AG04450 (cell line): Measurements from ENCODE around the gene TSPAN19. TPM values are rescaled to one million over a fixed set of nuclear protein-coding genes. Genes with fewer than 3 reads are reported as not detected.

ENCODE experiments used
- CTCF ChIA-PET: fragments of 300-600, 350-600 bp; formaldehyde crosslinking; extraction: SDS; loops from one replicate; lab custom pipeline; 2022; ENCODE audit warnings: antibody characterized with exemption, inconsistent platforms; lab: Charles Lee
- POLR2A ChIA-PET: fragments of 350-600 bp; formaldehyde crosslinking; extraction: SDS; loops from one replicate; lab custom pipeline; 2021; ENCODE audit warnings: antibody characterized with exemption, inconsistent platforms; lab: Yijun Ruan, JAX
- DNase-seq: peaks from one replicate; pipeline ENCODE4 v3.0.0-alpha.2; 2011; ENCODE audit warnings: low read depth, low spot score
- H3K27ac ChIP-seq: one replicate; pipeline ENCODE4 v1.5.1; 2012; ENCODE audit warnings: low read depth, low read length, control low read depth
- H3K27me3 ChIP-seq: one replicate; pipeline ENCODE4 v1.6.0; 2012; ENCODE audit warnings: low read length; ENCODE audit not compliant: control insufficient read depth, insufficient read depth
- H3K4me3 ChIP-seq: 2 replicates; pipeline ENCODE4 v1.5.1; 2011; ENCODE audit warnings: mild to moderate bottlenecking, low read depth, low read length, control low read depth
- H3K9me3 ChIP-seq: 2 replicates; pipeline ENCODE4 v1.5.1; 2012; ENCODE audit warnings: low read length; ENCODE audit not compliant: control insufficient read depth, insufficient read depth
- polyA plus RNA-seq: library from polyadenylated mRNA; depleted of rRNA; stranded (reverse); fragments of >200 nt; gene quantifications from 2 replicates; pipeline ENCODE4 v1.2.3, GENCODE V29; 2011
- TF ChIP-seq, protein P1 (sequence below): IDR thresholded peaks from 2 replicates; pipeline ENCODE4 v1.5.1; 2011; ENCODE audit warnings: low read depth, low read length, control low read depth, inconsistent platforms

Gene TSPAN19
- polyA plus RNA-seq, 1 experiment, result not detected

DNA sequence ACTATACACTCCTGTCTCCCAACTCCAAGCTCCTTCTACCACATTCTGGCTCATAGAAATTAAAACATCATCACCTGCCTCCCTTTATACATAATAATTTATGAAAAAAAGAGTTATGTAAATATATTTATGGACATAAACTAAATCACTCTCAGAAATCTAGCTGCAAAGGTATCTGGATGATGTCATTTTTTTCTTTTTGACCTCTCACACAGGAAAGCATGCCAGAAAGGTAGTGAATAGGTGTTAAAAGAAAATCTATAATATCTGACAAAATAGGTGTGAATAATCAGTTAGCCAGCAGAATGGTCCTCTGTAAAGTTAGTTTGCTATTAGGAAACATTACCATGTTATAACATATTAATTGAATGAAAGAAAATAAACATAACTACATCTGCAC lies 7.8 kb upstream of the TSPAN19 start:
- Histone ChIP-seq H3K27ac (no peak overlapping the region), H3K9me3 (no peaks in the 10 kb centered on the region), H3K27me3 (no peaks in the 10 kb centered on the region), H3K4me3 (no peak overlapping the region)
- ChIA-PET CTCF (interaction anchor here (1.8 to 1.9 kb wide), 2 partner anchors 13 kb away, joined by 5 to 8 read pairs; no protein-coding TSS in a partner anchor), POLR2A (no interaction called here)
- no peak for DNase-seq
- TF ChIP-seq, protein P1, sequence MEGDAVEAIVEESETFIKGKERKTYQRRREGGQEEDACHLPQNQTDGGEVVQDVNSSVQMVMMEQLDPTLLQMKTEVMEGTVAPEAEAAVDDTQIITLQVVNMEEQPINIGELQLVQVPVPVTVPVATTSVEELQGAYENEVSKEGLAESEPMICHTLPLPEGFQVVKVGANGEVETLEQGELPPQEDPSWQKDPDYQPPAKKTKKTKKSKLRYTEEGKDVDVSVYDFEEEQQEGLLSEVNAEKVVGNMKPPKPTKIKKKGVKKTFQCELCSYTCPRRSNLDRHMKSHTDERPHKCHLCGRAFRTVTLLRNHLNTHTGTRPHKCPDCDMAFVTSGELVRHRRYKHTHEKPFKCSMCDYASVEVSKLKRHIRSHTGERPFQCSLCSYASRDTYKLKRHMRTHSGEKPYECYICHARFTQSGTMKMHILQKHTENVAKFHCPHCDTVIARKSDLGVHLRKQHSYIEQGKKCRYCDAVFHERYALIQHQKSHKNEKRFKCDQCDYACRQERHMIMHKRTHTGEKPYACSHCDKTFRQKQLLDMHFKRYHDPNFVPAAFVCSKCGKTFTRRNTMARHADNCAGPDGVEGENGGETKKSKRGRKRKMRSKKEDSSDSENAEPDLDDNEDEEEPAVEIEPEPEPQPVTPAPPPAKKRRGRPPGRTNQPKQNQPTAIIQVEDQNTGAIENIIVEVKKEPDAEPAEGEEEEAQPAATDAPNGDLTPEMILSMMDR, result no peak

- Histone ChIP-seq H3K27ac (no peak overlapping the region), H3K9me3 (no peaks in the 10 kb centered on the region), H3K4me3 (no peak overlapping the region), H3K27me3 (no peaks in the 10 kb centered on the region)
- DNase-seq, result no peak
- TF ChIP-seq, protein P1, result no peak
- POLR2A ChIA-PET, result no interaction called here
- CTCF ChIA-PET, result interaction anchor here (1.8 to 3.1 kb wide), 2 partner anchors 16 to 166 kb away, joined by 5 to 10 read pairs; no protein-coding TSS in a partner anchor
These were observed 5.3 kb upstream of the TSPAN19 start for GRCh38 chr12:85041395-85041794.

DNA sequence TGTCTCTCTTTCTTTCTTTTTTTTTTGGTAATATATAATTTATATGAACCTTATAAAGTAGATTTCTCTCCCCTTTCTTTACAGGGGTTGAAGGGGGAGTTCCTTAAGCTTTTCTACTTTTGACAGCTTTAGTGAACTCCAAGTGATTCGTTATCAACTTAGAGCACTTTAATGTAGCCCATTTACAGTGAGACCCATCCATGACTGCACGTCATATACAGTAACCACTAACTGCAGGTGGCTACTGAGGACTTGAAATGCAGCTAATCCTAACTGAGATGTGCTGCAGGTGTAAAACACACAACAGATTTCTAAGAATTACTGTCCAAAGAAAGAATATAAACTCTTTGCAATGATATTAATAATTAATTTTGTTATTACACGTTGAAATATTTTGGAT lies 656 bp upstream of the TSPAN19 start:
- Histone ChIP-seq H3K27me3 (no peaks in the 10 kb centered on the region), H3K9me3 (no peaks in the 10 kb centered on the region), H3K27ac (no peak overlapping the region), H3K4me3 (peak overlapping the region; percentile 71)
- DNase-seq, result no peak
- TF ChIP-seq, protein P1, result no peak
- ChIA-PET CTCF (interaction anchor here (1.5 to 13.6 kb wide), 3 partner anchors 21 to 161 kb away, joined by 3 to 497 read pairs (median 7); no protein-coding TSS in a partner anchor), POLR2A (no interaction called here)

- Histone ChIP-seq H3K9me3 (no peaks in the 10 kb centered on the region), H3K27ac (no peak overlapping the region), H3K4me3 (no peak overlapping the region), H3K27me3 (no peaks in the 10 kb centered on the region)
- ChIA-PET POLR2A (no interaction called here), CTCF (interaction anchor here (0.6 to 13.6 kb wide), 41 partner anchors 8 to 214 kb away, joined by 3 to 497 read pairs (median 5); partner anchors contain the start of gene SLC6A15)
- TF ChIP-seq, protein P1, result peak; percentile 44
- DNase-seq, result no peak
These were observed 6.6 kb downstream of the TSPAN19 start for GRCh38 chr12:85029456-85029855.

GRCh38 chr12:85018098-85018497 lies 18.0 kb downstream of the TSPAN19 start:
- no peaks in the 10 kb centered on the region for H3K27me3 ChIP-seq
- H3K9me3 ChIP-seq, result no peaks in the 10 kb centered on the region
- no peak overlapping the region for H3K4me3 ChIP-seq
- ChIA-PET CTCF (interaction anchor here (1.2 to 1.7 kb wide), 4 partner anchors 11 to 144 kb away, joined by 4 to 7 read pairs (median 6); no protein-coding TSS in a partner anchor), POLR2A (no interaction called here)
- DNase-seq, result no peak
- TF ChIP-seq, protein P1, result no peak
- H3K27ac ChIP-seq, result no peak overlapping the region
